Stimulated activated naive B cell treated with anti-CD40 and anti-IgM and Interleukin-4, amounts not matched to agents 10 μg/mL and 1 μg/mL and 100 μg/mL, for 72 hours (primary cell): ENCODE measurements around the gene RNF166.

Experiments
- ATAC-seq, 2 donors: fragments of 150-1000 bp; cut with Tn5 transposase; replicated peaks; 2 replicates each; pipeline ENCODE4 v1.10.0; 2021; ENCODE audit warnings: moderate library complexity in 1 of 2
- DNase-seq: peaks from one replicate; pipeline ENCODE4 v3.0.0; 2021
- H3K27ac Mint-ChIP-seq: one replicate; pipeline ENCODE4 v1.8.0; 2022; ENCODE audit warnings: mild to moderate bottlenecking, mixed read lengths
- H3K27me3 Mint-ChIP-seq, 2 donors: one replicate each; pipeline ENCODE4 v1.8.0; 2022; ENCODE audit warnings: mixed read lengths in 2 of 2
- H3K36me3 Mint-ChIP-seq, 2 donors: one replicate each; pipeline ENCODE4 v1.8.0; 2022; ENCODE audit warnings: mixed read lengths in 2 of 2, mild to moderate bottlenecking in 1 of 2
- H3K4me1 Mint-ChIP-seq, 2 donors: one replicate each; pipeline ENCODE4 v1.8.0; 2022; ENCODE audit warnings: mixed read lengths in 2 of 2, mild to moderate bottlenecking in 1 of 2
- H3K4me3 Mint-ChIP-seq, 2 donors: one replicate each; pipeline ENCODE4 v1.8.0; 2022; ENCODE audit warnings: mild to moderate bottlenecking in 2 of 2, mixed read lengths in 2 of 2, moderate library complexity in 1 of 2
- H3K9me3 Mint-ChIP-seq, 2 donors: one replicate each; pipeline ENCODE4 v1.8.0; 2022; ENCODE audit warnings: mixed read lengths in 2 of 2, mild to moderate bottlenecking in 1 of 2

RNF166 gene, protein sequence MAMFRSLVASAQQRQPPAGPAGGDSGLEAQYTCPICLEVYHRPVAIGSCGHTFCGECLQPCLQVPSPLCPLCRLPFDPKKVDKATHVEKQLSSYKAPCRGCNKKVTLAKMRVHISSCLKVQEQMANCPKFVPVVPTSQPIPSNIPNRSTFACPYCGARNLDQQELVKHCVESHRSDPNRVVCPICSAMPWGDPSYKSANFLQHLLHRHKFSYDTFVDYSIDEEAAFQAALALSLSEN

DNA sequence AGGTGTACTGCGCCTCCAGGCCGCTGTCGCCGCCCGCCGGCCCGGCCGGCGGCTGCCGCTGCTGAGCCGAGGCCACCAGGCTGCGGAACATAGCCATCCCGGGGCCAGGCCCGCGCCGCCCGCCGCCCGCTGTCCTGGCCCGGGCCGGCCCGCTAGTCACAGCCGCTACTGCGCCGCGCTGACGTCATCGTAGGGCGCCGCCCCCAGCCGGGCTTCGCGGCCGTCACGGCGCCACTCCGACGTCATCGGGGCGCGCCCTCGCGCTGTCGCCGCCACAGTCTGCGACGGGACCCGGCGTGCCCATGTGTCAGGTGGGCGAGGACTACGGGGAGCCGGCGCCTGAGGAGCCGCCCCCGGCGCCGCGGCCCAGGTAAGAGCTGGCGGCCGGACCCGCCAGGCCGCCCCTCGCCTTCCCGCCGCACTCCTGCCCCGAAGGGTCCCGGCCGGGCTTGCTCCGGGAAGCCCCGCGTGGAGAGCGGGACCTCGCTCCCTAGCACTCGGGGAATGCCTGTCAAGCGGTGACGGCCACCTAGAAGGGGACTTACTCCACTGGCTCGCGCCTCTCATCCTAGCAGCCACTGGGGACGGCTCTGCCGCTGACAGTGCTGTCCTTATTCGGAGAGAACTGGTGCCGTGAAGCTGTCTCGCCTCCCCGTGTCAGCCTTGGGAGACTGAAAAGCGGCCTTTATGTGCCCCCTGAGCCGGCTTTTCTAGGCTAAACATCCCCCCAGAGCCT lies at the start of gene RNF166, which contains the start of gene CTU2:
RNF166 (minus strand) TSS at position 180 of the 736 bp plus-strand sequence; CDS start at position 97, 83 bp downstream.
CTU2 (plus strand) TSS at position 275 of the 736 bp plus-strand sequence; CDS start at position 303, 28 bp downstream.
- H3K9me3 Mint-ChIP-seq = no peaks in the 10 kb centered on the region
- DNase-seq (peak; percentile 88), ATAC-seq (peak; percentile 81 to 86)
- no peaks in the 10 kb centered on the region for H3K27me3 Mint-ChIP-seq
- peaks cover 15 to 22% of the 10 kb centered on the region in 2 donors for H3K36me3 Mint-ChIP-seq
- peak within 1 kb of the TSS; percentile 85 for H3K27ac Mint-ChIP-seq
- H3K4me3 Mint-ChIP-seq = peak within 1 kb of the TSS; percentile 87 to 88
- H3K4me1 Mint-ChIP-seq = peaks cover 43 to 67% of the 10 kb centered on the region in 2 donors

DNA sequence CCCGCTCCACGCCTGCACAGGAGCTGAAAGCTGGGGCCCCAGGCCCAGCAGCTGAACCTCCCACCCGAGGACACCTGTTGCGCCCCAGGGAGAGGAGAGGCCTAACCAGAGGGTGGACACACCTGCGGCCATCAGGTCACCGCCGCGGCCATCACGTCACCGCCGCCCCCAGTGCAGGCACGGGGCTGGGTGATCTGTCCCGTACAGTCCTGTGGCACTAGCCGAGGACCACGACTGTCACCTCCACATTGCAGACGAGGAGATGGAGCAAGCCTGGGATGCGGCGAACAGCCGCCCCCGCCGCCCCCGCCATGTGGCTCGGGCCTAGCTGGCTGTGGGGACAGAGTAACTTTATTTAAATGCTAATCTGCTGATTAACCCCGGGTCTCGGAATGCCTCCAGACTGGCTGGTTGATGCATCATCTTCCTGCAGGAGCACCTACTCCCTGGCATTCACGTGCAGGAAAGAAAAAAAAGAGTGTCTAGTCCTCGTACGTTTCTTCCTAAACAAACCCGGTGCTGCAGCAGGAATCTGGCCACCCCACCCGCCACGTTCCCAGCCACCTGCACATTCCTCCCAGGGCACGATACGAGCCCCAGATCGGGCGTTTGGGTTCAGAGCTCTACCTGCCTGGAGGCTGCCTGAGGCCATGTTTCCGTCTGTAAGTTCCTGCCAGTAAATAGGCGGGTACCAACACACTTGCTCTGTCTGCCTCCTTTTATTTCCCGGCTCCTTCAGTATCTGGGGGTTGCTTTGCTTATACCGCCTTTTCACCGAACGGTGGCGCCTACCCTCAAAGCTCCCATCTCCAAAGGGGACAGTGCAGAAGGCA lies 48.9 kb upstream of the RNF166 start:
- H3K9me3 Mint-ChIP-seq = no peaks in the 10 kb centered on the region
- H3K36me3 Mint-ChIP-seq = peaks cover 15 to 18% of the 10 kb centered on the region in 2 donors
- ATAC-seq (peak; percentile 52 to 55), DNase-seq (no peak)
- H3K27ac Mint-ChIP-seq = no peak overlapping the region
- peaks cover 19 to 48% of the 10 kb centered on the region in 2 donors for H3K4me1 Mint-ChIP-seq
- no peaks in the 10 kb centered on the region for H3K27me3 Mint-ChIP-seq
- no peak overlapping the region for H3K4me3 Mint-ChIP-seq

DNA sequence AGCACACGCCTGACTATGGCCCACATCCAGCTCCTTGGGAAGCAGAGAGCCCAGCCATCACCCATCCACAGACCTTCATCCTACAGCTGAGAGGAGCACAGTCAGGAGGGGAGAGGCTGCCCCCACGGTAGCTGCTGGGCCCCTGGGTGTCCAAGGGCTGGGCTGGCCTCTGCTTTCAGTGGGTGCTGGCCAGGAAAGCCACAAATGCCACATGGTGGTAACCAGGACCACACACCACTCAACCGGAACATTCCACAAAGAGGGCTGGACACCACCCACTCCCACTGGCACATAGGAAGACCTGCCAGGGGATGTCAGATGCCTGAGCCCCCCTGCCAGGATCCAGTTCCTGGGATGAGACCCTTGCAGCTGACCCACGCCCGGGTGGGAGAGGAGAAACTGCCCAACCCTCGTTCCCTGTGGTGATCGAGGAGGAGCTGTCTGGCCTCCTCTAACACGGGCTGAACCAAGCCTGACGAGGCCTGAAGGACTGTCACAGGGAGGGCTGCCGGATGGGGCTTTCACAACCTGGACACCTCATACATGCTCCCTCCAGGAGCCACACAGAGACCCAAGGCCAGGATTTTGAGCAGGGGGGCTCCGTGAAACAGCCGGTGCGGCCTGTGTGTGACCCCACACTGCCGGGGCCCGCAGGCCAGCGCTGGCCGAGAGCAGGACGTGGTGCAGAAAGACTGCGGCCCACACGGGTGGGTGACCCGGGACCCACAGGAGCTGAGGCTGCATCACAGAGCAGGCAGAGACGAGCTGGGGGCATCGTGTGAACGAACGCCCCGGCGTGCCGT lies 48.1 kb upstream of the RNF166 start:
- Mint-ChIP-seq H3K27me3 (no peaks in the 10 kb centered on the region), H3K27ac (no peak overlapping the region), H3K4me1 (peaks cover 16 to 48% of the 10 kb centered on the region in 2 donors), H3K4me3 (no peak overlapping the region), H3K36me3 (peaks cover 12 to 16% of the 10 kb centered on the region in 2 donors), H3K9me3 (no peaks in the 10 kb centered on the region)
- DNase-seq (no peak), ATAC-seq (no peak)

DNA sequence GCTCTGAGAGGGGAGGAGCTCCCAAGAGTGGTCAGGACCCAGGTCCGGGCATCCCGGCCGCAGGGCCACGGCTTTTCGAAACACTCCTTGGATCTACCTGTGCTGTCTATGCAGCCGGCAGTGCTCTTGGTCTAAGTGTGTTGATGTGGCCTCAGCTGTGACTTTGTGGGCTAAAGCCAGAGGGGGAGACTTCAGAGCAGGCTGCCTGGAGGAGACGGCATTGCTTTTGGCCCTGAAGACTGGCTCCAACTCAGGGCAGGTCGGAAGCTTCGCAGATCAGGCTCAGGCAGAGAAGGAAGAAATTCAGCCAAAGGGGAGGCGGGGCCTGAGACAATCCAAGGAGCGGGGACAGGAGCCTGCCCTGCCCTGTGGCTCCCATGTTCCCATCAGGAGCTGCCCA lies 47.4 kb upstream of the RNF166 start:
- Mint-ChIP-seq H3K4me3 (no peak overlapping the region), H3K4me1 (peaks cover 13 to 41% of the 10 kb centered on the region in 2 donors), H3K27ac (no peak overlapping the region), H3K36me3 (peaks cover 5 to 9% of the 10 kb centered on the region in 2 donors), H3K27me3 (no peaks in the 10 kb centered on the region), H3K9me3 (no peaks in the 10 kb centered on the region)
- DNase-seq = no peak
- ATAC-seq = no peak

DNA sequence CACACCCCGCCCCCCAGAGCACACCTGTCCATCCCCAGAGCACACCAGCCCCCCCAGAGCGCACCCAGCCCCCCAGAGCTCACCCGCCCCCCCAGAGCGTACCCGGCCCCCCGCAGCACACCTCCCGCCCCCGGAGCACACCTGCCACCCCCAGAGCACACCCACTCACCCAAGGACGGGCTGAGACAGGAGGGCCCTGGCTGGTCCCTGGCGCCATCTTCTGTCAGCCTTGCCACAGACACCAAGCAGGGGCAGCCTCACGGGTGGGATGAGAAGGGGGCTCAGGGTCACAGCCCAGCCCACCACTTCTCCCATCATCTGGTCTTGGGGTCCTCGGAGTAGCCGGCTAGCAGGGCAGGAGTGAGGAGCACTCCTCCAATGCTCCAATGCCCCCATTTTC lies 47.0 kb upstream of the RNF166 start:
- H3K9me3 Mint-ChIP-seq = no peaks in the 10 kb centered on the region
- no peaks in the 10 kb centered on the region for H3K27me3 Mint-ChIP-seq
- ATAC-seq = no peak
- DNase-seq = no peak
- H3K36me3 Mint-ChIP-seq = peaks cover 3 to 8% of the 10 kb centered on the region in 2 donors
- no peak overlapping the region for H3K4me3 Mint-ChIP-seq
- peaks cover 11 to 38% of the 10 kb centered on the region in 2 donors for H3K4me1 Mint-ChIP-seq
- H3K27ac Mint-ChIP-seq = no peak overlapping the region

DNA sequence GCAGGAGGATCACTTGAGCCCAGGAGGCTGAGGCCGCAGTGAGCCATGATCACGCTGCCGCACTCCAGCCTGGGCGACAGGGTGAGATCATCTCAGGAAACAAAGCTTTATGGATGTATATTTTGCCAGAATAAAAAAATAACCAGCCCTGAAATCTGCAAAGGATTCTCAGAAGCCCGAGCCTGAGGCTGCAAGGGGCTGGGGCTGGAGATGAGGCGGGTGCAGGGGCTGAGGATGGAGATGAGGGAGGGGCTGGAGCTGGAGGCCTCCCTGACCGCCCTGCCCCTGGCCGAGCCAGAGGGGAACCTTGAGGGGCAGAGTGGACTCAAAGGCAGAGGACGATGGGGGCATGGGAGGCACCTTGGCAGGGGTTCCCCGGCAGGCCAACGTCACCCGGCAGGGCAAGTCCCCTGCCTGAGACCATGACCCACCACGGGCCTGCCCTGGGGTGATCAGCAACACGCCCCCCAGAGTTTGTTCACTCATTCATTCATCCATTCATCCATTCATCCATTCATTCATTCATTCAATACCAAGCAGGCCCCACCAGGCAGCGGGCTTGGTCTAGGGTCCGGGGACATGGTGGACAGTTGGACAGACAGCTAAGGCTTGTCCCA lies 46.3 kb upstream of the RNF166 start:
- Mint-ChIP-seq H3K27ac (peak overlapping the region; percentile 25), H3K27me3 (no peaks in the 10 kb centered on the region), H3K9me3 (no peaks in the 10 kb centered on the region), H3K4me3 (no peak overlapping the region), H3K36me3 (peaks cover 7 to 10% of the 10 kb centered on the region in 2 donors), H3K4me1 (peaks cover 18 to 41% of the 10 kb centered on the region in 2 donors)
- ATAC-seq (no peak), DNase-seq (no peak)

DNA sequence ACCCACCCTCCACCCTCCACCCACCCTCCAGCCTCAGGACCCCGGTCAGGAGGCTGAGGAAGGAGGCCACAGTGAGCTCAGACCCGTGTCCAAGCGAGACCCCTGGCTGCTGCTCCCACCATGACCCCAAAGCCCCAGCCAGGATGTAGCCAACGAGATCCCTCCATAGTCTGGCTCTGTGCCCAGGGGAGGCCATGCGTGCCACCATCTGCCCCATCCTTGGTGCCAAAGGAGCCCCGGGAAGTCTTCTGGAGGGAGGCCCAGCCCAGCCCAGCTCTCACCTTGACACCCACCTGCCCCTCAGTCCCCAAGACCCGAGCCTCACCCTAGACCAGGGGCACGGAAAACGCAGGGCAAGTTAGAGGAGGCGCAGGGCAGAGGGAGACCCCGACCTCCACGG lies 44.6 kb upstream of the RNF166 start:
- DNase-seq = no peak
- ATAC-seq = no peak
- Mint-ChIP-seq H3K36me3 (peaks cover 6 to 13% of the 10 kb centered on the region in 2 donors), H3K9me3 (no peaks in the 10 kb centered on the region), H3K27me3 (no peaks in the 10 kb centered on the region), H3K4me1 (peaks cover 24 to 52% of the 10 kb centered on the region in 2 donors), H3K27ac (no peak overlapping the region), H3K4me3 (no peak overlapping the region)

DNA sequence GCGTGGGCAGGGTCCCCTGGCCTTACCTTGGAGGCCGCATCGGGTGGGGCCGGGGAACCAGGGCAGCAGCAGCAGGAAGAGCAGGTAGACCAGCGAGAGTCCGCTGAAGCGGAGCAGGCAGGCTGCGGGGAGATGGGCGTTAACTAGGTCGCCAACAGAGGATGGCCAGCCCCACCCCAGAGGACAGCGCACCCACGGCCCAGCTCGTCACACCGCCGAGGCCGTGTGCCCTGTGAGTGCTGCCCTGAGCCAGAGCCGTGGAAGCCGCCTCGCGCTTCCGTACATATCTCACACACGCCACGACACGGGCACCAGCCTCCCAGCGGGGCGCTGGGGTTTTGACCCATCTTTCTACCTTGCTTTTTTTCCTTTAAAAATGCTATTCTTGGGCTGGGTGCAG lies 43.1 kb upstream of the RNF166 start:
- peaks cover 35 to 59% of the 10 kb centered on the region in 2 donors for H3K4me1 Mint-ChIP-seq
- DNase-seq (no peak), ATAC-seq (no peak)
- H3K27me3 Mint-ChIP-seq = no peaks in the 10 kb centered on the region
- H3K27ac Mint-ChIP-seq = peak overlapping the region; percentile 81
- H3K9me3 Mint-ChIP-seq = no peaks in the 10 kb centered on the region
- H3K4me3 Mint-ChIP-seq = no peak overlapping the region
- peaks cover 6 to 13% of the 10 kb centered on the region in 2 donors for H3K36me3 Mint-ChIP-seq

DNA sequence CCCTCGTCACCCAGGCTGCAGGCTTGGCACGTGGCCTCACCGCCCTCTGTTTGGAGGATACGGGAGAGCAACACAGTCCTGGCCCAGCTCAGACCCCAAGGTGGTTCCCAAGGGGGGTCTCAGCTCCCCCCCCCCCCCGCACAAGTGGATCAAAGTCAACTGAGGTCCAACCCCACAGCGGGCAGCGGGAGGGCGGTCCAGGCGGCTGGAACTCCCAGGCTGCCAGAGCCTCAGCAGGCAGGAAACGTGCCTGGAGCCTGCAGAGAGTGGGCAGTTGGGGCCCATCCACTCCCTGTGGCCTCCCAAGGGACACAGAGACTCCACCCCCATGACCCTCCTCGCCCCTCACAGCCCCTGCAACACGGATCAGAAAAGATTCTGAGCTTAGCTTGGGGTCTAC lies 42.2 kb upstream of the RNF166 start:
- Mint-ChIP-seq H3K4me1 (peaks cover 40 to 60% of the 10 kb centered on the region in 2 donors), H3K36me3 (peaks cover 6 to 13% of the 10 kb centered on the region in 2 donors), H3K27me3 (no peaks in the 10 kb centered on the region), H3K4me3 (no peak overlapping the region), H3K27ac (no peak overlapping the region), H3K9me3 (no peaks in the 10 kb centered on the region)
- no peak for DNase-seq
- ATAC-seq = no peak

DNA sequence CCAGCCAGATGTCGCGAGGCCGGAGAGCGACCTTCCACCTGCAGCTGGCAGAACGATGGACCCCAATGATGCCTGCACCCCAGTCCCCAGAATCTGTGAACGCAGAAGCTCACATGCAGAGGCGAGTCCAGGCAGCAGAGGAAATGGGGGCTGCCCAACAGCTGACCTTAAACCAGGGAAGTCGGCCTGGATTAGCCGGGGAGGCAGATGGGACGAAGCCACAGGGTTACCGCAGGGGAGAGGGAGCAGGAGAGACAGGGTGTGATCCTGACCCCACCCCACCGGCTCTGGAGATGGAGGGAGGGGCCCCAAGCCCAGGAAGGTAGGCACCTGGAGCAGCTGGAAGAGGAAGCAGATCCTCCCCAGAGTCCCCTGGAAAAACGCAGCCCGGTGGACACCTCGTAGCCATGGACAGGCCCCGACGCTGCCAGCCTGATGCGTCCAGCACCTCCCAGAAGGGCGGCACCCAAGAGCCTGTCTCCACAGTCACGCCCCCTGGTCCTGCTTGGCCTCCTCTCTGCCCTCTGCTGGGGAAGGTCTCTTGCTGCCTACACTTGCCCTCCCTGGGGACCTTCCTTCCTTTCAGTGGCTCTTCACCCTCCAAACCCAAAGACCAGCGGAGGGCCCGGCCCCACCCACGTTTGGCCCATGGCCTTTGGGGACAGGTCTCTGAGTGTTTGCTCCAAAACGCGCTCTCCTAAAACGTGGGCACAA lies 41.5 kb upstream of the RNF166 start:
- Mint-ChIP-seq H3K36me3 (peaks cover 6 to 13% of the 10 kb centered on the region in 2 donors), H3K4me1 (peaks cover 38 to 59% of the 10 kb centered on the region in 2 donors), H3K27ac (no peak overlapping the region), H3K4me3 (no peak overlapping the region), H3K27me3 (no peaks in the 10 kb centered on the region), H3K9me3 (no peaks in the 10 kb centered on the region)
- ATAC-seq (no peak), DNase-seq (no peak)

DNA sequence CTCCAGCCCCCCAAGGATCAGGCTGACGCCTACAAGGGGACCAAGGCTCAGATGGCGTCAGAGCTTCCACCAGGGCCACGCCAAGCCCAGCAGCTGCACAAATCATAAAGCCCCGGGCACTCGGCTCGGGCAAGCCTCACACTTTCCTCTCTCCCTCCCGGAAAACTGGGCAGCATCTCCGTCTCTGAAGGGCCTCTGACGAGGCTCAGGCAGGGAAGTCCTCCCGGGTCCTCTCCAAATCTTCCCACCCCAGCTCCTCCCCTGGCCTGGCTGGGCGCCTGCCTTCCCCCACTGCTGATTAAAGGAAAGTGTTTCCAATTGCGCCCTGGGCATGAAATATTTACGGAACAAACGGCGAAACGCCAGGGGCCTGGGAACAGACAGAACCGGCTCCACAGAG lies 40.3 kb upstream of the RNF166 start:
- Mint-ChIP-seq H3K27me3 (no peaks in the 10 kb centered on the region), H3K4me1 (peaks cover 37 to 56% of the 10 kb centered on the region in 2 donors), H3K4me3 (peak overlapping the region in 1 of 2 donors; percentile 27), H3K36me3 (peaks cover 10 to 11% of the 10 kb centered on the region in 2 donors), H3K27ac (peak overlapping the region; percentile 71), H3K9me3 (no peaks in the 10 kb centered on the region)
- ATAC-seq (no peak), DNase-seq (no peak)

DNA sequence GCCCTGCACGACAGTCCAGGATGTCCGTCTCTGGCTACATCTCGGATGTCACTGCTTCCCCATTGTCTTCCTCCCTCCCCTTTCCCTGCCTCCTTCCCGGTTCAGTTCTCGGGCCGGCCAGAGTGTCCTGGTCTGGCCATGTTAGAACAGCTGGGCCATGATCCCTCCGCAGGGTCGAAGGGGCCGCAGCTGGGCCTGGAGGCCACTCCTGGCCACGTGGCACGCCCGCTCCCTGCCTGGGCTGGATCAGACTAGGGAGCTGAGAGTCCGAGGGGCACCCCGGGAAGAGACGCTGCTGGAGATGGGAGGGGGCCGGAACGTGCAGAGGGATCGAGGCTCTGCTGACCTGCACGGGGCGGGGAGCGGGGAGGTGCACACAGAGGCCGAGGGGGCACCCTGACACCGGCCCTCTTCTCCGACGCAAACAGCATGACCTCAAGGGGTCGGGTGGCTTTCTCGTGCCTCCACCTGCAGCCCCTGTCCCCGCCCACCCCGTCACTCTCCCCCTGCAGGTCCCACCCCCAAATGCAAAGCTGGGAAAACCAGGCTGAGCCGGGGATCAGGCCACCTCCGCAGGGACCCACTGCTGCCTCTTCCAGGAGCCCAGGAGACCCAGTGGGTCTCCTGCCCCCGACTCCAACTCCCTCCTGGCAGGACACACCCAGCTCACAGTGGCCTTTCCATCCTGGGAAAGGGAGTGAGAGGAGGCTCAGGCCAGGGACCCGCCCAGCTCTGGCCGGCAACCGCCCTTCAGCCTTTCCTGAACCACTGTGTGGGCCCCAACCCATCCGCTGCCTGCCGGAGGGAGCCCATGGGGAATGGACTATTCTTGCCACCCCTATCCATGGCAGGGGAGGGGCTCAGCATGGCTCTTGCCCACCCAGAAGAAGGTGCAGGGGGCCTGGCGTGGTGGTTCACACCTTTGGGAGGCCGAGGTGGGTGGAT lies 38.6 kb upstream of the RNF166 start:
- ATAC-seq (no peak), DNase-seq (no peak)
- no peaks in the 10 kb centered on the region for H3K9me3 Mint-ChIP-seq
- H3K27me3 Mint-ChIP-seq = no peaks in the 10 kb centered on the region
- H3K36me3 Mint-ChIP-seq = peaks cover 13 to 16% of the 10 kb centered on the region in 2 donors
- H3K4me1 Mint-ChIP-seq = peaks cover 37 to 51% of the 10 kb centered on the region in 2 donors
- H3K27ac Mint-ChIP-seq = peak overlapping the region; percentile 47
- H3K4me3 Mint-ChIP-seq = peak overlapping the region in 1 of 2 donors; percentile 76
